Sciatic nerve (tissue), 2 donors: ENCODE results near the gene SEMA4G. TPM values are rescaled to one million over a fixed set of nuclear protein-coding genes. Genes with fewer than 3 reads are reported as not detected.

Experiments
- ATAC-seq: fragments of 200-7000 bp; cut with Tn5 transposase; one replicate; pipeline ENCODE4 v1.9.1; 2020; ENCODE audit warnings: mild to moderate bottlenecking, moderate library complexity
- DNase-seq: peaks from one replicate; pipeline ENCODE4 v3.0.0-alpha.2; 2020; ENCODE audit warnings: low spot score
- intact Hi-C: fragments of 100-400 bp; cut with DNase I; formaldehyde crosslinking; loops from one replicate; pipeline ENCODE4 v1.14.2; 2022
- total RNA-seq: library from RNA; stranded (reverse); fragmentation: NEBNext Ultra II Directional; extraction: Animal tissue kit (Norgen Biotek cat#: 25700); gene quantifications from one replicate; pipeline ENCODE4 v1.2.1, GENCODE V29; 2021
- donor health status: DM: no; HTN: no; CAD: no.
- donor health status: DM: no; HTN: no; CAD: no.

The SEMA4G gene
- total RNA-seq, 1 donor from 2014 or later, result 15.3 TPM

- intact Hi-C loops, result no loop called here
- DNase-seq (peak; percentile 39), ATAC-seq (no peak)
Observed at GRCh38 chr10:100984672-100985177, 15.4 kb downstream of the SEMA4G start.

- intact Hi-C loops, result no loop called here
- ATAC-seq (peak; percentile 14), DNase-seq (peak; percentile 57)
Observed at GRCh38 chr10:100985336-100985735, 16.0 kb downstream of the SEMA4G start.

- intact Hi-C loops, result no loop called here
- no peak for DNase-seq
Observed at GRCh38 chr10:100986623-100986951, 17.3 kb downstream of the SEMA4G start.

GRCh38 chr10:100986952-100987684 lies 17.8 kb downstream of the SEMA4G start, which contains the start of the genes MRPL43 and TWNK:
MRPL43 (minus strand) TSS chr10:100987497; CDS start chr10:100987443, 54 bp downstream.
TWNK (plus strand) TSS chr10:100987543; CDS start chr10:100988211, 668 bp downstream.
- intact Hi-C loops, result no loop called here
- ATAC-seq, result peak; percentile 94
- DNase-seq, result peak; percentile 93

More at GRCh38 chr10:100986623-100986951, 17.3 kb downstream of the SEMA4G start:
- no peak for ATAC-seq

GRCh38 chr10:100987685-100988049 lies 18.4 kb downstream of the SEMA4G start:
- no peak for ATAC-seq
- no peak for DNase-seq
- intact Hi-C loops, result no loop called here

- no peak for ATAC-seq
- no peak for DNase-seq
- intact Hi-C loops, result no loop called here
Observed at GRCh38 chr10:100988166-100988565, 18.9 kb downstream of the SEMA4G start.

GRCh38 chr10:100989088-100989487 lies 19.8 kb downstream of the SEMA4G start:
- intact Hi-C loops, result no loop called here
- ATAC-seq (no peak), DNase-seq (no peak)

DNA sequence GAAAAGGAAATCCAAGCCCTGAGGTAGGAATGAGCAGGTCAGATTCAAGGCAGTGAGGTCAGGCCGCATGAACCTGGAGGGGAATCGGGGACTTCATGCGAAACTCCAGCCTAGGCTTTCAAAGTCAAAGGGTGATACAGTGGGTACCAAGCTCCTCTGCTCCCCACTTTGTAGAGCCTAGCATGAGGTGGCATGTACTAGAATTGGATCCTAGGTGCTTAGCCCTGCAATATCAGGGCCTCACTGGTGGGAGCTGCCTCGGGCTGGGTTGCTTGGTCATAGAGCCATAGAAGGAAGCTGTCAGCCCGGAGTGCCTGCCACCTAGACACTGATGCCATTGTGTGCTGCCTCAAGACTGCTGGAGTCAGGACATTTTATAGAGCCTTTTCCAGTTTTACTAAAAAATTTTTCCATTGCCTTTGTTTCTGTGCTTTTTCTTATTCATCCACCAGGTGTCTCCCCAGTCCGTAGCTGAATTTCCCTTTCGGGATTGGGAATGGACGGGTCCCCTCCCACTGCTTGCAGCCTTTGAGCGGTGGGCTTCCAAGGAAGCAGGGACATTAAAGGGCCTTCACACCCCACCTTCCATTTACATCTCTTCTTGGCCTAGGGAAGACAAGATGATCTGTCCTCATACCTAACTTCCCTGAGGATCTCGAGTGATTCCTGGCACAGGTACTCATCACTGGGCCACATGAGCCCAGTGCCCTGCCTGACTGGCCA lies 24.8 kb downstream of the SEMA4G start:
- no peak for ATAC-seq
- no peak for DNase-seq
- intact Hi-C loops, result no loop called here

DNA sequence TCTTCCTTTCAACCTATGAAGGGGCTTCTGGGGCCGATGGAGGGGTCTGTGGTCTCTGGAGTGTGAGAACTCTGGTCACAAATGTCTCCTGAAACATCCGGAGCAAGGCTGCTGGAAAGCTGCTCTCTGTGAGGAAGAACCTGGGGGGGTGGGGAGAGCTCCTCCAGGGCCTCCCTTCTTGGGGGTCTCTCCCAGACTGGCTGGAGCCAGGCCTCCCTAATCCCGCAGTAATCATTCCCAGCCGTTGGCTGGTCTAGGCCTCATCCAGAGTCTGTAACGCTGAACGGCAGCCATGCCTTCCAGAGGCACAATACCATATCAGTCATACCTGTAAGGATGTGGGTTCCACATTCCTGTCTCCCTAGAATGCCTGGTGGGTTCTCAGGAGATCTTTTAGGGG lies 25.9 kb downstream of the SEMA4G start:
- intact Hi-C loops, result no loop called here
- ATAC-seq (no peak), DNase-seq (no peak)

GRCh38 chr10:100996678-100997359 lies 27.5 kb downstream of the SEMA4G start:
- ATAC-seq (no peak), DNase-seq (no peak)
- intact Hi-C loops, result no loop called here

GRCh38 chr10:100997360-100998182 lies 28.3 kb downstream of the SEMA4G start:
- peak; percentile 91 for DNase-seq

DNA sequence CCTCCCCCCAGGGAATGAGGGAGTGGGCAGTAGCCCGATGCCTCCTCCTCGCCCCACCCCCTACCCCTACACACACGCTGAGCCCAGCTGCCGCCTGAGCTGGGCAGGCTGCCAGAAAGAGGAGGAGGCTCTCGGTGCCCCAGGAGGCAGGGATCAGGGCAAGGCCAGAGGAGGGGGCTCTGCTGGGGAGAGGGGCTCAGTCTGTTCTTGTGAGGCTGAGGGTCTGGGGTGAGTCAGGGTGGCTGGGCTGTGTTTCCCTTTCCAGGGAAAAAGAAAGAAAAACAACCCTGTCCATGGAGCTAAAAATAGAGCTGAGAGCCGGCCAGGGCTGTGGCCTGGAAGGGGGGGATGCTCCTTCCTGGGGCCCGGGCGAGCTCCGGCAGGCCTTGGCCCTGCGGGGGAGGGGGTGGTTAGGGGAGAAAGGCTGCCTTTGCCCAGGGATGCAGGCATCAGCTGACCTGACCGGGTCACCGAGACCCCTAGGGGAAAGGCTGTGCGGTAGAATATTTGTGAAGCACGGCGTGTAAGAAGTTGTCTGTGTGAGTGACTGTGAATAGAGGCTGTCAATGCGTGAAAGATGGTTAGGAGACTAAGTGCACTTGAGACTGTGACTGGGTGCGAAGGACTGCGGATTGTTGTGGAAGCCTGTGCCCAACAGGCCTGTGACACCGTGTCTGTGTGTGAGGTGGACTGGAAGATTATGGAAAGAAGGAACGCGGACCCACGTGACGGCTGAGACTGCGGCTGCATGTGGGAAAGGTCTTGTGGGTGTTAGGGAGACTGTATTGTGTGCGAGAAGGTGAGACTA lies 29.1 kb downstream of the SEMA4G start:
- intact Hi-C loops, result no loop called here
- ATAC-seq (peak; percentile 74), DNase-seq (peak; percentile 92)

More at GRCh38 chr10:100997360-100998182, 28.3 kb downstream of the SEMA4G start:
- intact Hi-C loops, result no loop called here
- ATAC-seq, result peak; percentile 58

GRCh38 chr10:100998991-100999741 lies 29.9 kb downstream of the SEMA4G start:
- DNase-seq, result peak; percentile 91
- peak; percentile 68 for ATAC-seq
- intact Hi-C loops, result no loop called here

DNA sequence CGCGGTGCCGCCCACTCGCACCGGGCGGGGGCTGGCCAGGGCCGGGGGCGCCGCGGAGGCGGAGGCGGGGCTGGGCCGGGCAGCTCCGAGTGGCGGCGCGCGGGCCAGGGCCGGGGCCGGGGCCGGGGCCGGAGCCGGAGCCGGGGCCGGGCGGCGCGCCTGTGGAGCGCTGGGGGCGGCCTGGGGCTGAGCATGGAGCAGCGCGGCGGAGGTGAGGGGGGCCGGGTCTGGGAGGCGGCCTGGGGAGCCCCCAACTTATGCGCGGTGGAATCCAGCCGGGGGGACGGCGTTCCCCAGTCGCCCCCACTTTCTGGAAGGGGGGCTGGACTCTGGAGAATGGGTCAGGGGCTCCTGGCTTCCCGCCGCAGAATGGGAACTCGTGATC lies 30.4 kb downstream of the SEMA4G start, which contains the start of gene LZTS2:
Gene LZTS2 (plus strand): TSS at position 67 of the 385 bp plus-strand sequence. CDS start 2,731 bp downstream, outside the sequence.
- ATAC-seq, result no peak
- intact Hi-C loops, result no loop called here
- peak; percentile 73 for DNase-seq

DNA sequence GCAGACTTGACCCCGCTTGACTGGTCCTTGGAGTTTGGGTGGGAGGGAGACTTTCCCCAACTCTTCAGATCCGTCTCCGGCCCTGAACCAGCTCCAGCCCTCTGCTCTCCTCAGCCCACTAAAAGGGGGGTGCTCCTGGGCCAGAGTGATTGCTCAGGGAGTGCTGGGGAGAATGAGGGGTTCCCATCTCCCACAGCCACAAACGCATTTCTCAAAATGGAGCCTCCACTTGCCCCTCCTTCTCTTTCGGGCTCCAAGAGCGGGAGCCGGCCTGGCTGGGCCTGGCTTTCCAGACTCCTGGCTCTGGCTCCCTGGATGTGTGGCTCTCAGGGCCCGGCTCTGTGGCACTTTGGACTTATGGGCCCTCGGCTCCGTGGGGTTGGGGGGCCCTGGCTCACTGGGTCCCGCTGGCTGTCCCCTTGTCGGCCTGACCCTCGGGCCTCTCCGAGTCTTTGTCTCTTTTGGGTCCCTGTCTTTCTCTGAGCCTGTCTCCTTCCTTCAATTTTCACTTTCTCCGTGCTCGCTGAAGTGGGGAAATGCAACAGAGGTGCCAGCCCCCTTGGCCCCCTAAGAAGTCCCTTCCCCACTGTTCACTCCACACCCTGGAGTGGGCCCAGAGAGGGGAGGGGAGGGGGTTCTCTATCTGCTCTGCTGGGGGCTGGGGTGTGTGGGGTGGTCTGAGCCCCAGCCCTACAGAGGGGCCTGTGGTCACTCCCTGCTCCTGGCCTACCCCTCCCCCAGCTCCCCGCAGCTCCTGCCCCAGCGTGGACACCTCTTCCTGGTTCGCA lies 31.0 kb downstream of the SEMA4G start:
- DNase-seq, result no peak
- intact Hi-C loops, result no loop called here
- ATAC-seq, result no peak

- DNase-seq, result peak; percentile 94
- intact Hi-C loops, result no loop called here
- ATAC-seq, result peak; percentile 67
Observed at GRCh38 chr10:101000915-101001658, 31.8 kb downstream of the SEMA4G start.
